Mucosa of rectum (tissue), 2 donors: Measurements from ENCODE around the gene CD38.
"Not testable (repeated sequence)": the region's sequence is repeated elsewhere in the genome, so short reads cannot be mapped to it uniquely, and the experiment has no call there.

ENCODE experiments used
- H3K27ac ChIP-seq, 2 donors: one replicate each; pipeline ENCODE4 v1.7.0; 2013; ENCODE audit warnings: inconsistent platforms in 2 of 2, low read depth in 2 of 2, low read length in 2 of 2
- H3K27me3 ChIP-seq, 2 donors: one replicate each; pipeline ENCODE4 v1.7.0; 2013; ENCODE audit warnings: low read length in 2 of 2; ENCODE audit not compliant: control insufficient read depth in 2 of 2, insufficient read depth in 2 of 2
- H3K36me3 ChIP-seq, 2 donors: one replicate each; pipeline ENCODE4 v1.7.0; 2013; ENCODE audit warnings: low read length in 2 of 2; ENCODE audit not compliant: control insufficient read depth in 2 of 2, insufficient read depth in 2 of 2
- H3K4me1 ChIP-seq, 2 donors: one replicate each; pipeline ENCODE4 v1.7.0; 2013; ENCODE audit warnings: low read length in 2 of 2, mild to moderate bottlenecking in 1 of 2; ENCODE audit not compliant: control insufficient read depth in 2 of 2, insufficient read depth in 2 of 2
- H3K4me3 ChIP-seq, 2 donors: one replicate each; pipeline ENCODE4 v1.7.0; 2013; ENCODE audit warnings: low read length in 2 of 2
- H3K9ac ChIP-seq, 2 donors: one replicate each; pipeline ENCODE4 v1.7.0; 2013; ENCODE audit warnings: low read length in 2 of 2, low read depth in 1 of 2, mild to moderate bottlenecking in 1 of 2
- H3K9me3 ChIP-seq, 2 donors: one replicate each; pipeline ENCODE4 v1.7.0; 2013; ENCODE audit warnings: low read length in 2 of 2; ENCODE audit not compliant: control insufficient read depth in 2 of 2
- donor health status: healthy.
- donor health status: Normal muscosa, but diverticular disease.

Gene CD38

DNA sequence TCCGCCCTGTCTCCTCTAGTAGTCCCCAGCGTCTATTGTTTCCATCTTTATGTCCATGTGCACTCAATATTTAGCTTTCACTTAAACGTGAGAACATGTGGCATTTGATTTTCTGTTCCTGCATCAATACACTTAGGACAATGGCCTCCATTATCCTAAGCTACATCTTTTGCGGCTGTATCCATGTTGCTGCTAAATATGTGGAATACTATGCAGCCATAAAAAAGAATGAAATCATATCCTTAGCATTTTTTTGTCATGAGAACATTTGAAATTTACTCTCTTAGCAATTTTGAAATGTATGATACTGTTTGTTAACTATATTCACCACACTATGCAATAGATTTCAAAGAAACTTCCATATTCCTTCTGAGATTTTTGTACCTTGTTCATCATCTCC is 19.8 kb upstream of the CD38 start:
- Histone ChIP-seq H3K27me3 (no peaks in the 10 kb centered on the region), H3K9me3 (no peaks in the 10 kb centered on the region), H3K4me3 (no peak overlapping the region), H3K27ac (no peak overlapping the region), H3K9ac (no peak overlapping the region), H3K4me1 (no peaks in the 10 kb centered on the region), H3K36me3 (no peaks in the 10 kb centered on the region)

DNA sequence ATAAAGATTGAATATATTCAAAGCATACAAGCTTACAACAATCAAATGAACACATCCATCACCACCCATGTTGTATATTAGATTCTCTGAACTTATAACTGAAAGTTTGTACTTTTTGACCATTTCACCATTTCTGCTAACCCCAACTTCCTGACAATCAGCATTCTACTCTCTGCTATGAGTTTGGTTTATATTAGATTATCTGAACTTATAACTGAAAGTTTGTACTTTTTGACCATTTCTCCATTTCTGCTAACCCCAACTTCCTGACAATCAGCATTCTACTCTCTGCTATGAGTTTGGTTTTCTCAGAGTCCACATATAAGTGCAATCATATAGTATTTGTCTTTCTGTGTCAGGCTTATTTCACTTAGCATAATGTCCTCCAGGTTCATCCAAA is 15.7 kb upstream of the CD38 start:
- not testable (repeated sequence) for H3K27ac ChIP-seq, H3K36me3 ChIP-seq, H3K4me1 ChIP-seq, H3K9ac ChIP-seq, H3K4me3 ChIP-seq, H3K27me3 ChIP-seq, H3K9me3 ChIP-seq

DNA sequence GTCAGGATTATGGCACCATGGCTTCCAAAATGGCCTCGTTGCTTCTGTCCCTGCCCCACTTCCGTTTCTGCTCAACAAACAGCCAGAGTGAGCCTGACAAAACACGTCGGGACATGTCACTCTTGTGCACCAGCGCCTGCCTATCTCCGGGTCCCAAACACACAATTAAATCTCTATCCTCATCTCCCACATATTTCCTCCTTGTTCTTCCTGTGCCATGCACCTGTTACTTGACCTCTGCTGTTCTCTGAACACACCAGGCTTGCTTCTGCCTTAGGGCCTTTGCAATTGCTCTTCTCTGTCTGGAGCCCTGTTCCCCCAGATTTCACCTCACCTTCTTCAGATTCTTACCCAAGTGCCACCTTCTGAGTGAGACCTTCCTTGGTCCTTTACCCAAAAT is 12.7 kb upstream of the CD38 start:
- H3K4me1 ChIP-seq, result peaks cover 2 to 4% of the 10 kb centered on the region in 2 donors
- H3K9ac ChIP-seq, result no peak overlapping the region
- no peaks in the 10 kb centered on the region for H3K27me3 ChIP-seq
- no peaks in the 10 kb centered on the region for H3K36me3 ChIP-seq
- H3K9me3 ChIP-seq, result no peaks in the 10 kb centered on the region
- no peak overlapping the region for H3K4me3 ChIP-seq
- no peak overlapping the region for H3K27ac ChIP-seq

DNA sequence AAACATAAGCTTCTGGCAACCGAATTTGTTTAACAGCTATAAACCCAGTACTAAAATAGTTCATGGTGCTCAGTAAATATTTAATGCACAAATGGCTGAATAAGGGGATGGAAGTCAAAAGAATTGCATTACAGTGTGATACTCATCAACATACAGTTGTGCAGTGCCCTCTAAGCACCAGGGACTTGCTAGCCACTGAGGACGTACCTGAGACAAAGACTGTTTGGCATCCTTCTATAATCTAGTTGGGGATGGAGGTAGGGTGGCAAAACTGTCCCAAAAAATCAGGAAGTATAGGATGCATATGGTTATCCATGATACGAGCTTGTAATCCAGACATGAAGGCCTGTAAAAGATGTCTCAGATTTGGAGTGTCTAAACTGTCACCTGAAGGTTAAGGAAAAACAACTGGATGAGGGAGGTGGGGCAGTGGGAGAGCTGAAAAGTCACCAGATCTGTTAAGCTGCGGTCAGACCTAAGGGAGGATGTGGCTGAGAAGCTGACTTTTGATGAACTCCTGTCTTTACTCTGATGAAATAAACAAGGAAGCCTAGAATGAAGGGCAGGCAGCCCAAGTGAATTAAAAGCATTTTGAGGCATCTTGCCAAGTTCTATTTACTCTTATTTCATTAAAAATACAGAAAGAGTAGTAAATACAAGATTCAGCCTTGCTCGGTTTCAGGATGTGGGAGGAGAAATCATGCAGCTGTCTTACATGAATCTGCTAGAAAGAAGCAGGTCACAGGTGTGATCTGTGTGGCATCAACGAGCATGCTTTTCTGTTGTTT is 12.0 kb upstream of the CD38 start:
- Histone ChIP-seq H3K27ac (no peak overlapping the region), H3K9ac (no peak overlapping the region), H3K4me3 (no peak overlapping the region), H3K27me3 (no peaks in the 10 kb centered on the region), H3K36me3 (no peaks in the 10 kb centered on the region), H3K4me1 (peaks cover 2 to 4% of the 10 kb centered on the region in 2 donors), H3K9me3 (no peaks in the 10 kb centered on the region)

DNA sequence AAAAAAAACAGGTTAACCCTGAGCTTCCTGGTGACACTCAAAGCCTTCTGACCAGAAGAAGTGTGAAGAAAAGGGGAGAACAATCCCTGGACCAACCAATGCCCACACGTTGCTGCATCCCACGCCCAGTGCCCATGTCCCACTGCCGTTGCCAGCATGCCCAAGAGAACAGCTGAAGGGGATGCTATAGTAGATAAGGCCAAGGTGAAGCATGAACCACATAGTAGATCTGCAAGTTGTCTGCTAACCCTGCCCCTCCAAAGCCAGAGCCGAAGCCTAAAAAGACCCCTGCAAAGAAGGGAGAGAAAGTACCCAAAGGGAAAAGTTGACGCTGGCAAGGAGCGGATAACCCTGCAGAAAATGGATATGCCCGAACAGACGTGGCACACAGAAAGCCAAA is 11.3 kb upstream of the CD38 start:
- Histone ChIP-seq H3K27me3 (no peaks in the 10 kb centered on the region), H3K36me3 (no peaks in the 10 kb centered on the region), H3K4me1 (peaks cover 4 to 5% of the 10 kb centered on the region in 2 donors), H3K9me3 (no peaks in the 10 kb centered on the region), H3K4me3 (no peak overlapping the region), H3K27ac (no peak overlapping the region), H3K9ac (no peak overlapping the region)

DNA sequence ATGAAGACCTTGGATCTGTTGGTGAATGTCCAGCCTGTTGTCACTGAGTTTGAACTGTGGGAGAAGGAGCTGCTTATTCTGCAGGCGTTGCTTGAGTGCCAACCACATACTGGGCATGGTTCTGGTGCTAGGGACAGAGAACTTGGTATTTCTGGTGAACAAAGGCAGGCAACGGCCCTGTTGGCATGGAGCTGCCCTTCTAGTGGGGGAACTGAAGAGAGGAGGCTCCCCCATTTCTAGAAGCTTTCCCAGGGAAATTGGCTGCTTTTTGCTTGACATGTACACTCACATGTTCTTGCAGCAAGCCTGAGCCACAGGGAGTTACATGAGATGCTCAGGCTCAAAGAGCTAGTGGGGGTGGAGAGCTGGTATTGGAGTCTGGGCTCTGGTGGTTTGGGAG is 8.9 kb upstream of the CD38 start:
- Histone ChIP-seq H3K9me3 (no peaks in the 10 kb centered on the region), H3K9ac (no peak overlapping the region), H3K4me1 (peaks cover 9 to 13% of the 10 kb centered on the region in 2 donors), H3K27me3 (no peaks in the 10 kb centered on the region), H3K4me3 (no peak overlapping the region), H3K27ac (no peak overlapping the region), H3K36me3 (no peaks in the 10 kb centered on the region)

DNA sequence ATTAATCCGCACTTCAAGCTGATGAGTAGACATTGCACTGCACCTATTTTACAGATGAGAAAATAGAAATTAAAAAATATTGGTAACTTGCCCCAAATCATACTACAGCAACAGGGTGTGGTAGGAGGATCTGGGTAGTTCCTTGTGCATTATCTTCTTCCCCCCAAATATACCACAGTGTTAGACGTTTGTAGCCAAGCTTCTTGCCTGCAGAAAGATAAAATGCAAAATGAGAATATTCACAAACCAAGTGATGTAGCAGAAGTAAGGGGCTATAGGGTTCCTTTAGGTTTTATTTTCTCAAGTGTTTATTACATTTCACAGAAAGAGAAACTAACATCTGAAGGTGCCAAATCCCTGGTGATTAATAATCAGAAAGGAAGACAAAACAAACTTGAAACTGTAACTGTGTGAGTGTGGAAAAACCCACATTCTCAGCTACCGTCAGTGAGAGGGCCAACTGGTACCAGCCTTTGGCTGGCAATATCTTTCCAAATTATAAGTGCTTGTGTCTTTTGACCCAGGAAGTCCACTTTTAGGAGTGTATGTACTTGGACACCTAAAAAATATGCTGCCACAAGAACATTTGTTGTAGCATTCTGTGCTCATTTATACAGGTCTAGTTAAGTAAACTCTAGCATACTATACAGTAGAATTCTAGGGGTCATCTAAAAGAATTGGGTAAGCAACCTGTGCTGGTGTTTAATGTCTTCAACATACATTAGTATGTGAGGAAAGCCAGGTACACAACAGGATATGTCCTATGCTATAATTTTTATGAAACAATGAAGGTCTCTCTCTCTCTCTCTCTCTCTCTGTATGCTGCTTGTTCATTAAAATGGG is 6.7 kb upstream of the CD38 start:
- H3K27me3 ChIP-seq, result no peaks in the 10 kb centered on the region
- no peak overlapping the region for H3K4me3 ChIP-seq
- no peaks in the 10 kb centered on the region for H3K36me3 ChIP-seq
- H3K9me3 ChIP-seq, result no peaks in the 10 kb centered on the region
- no peak overlapping the region for H3K9ac ChIP-seq
- H3K4me1 ChIP-seq, result peaks cover 5 to 13% of the 10 kb centered on the region in 2 donors
- no peak overlapping the region for H3K27ac ChIP-seq

DNA sequence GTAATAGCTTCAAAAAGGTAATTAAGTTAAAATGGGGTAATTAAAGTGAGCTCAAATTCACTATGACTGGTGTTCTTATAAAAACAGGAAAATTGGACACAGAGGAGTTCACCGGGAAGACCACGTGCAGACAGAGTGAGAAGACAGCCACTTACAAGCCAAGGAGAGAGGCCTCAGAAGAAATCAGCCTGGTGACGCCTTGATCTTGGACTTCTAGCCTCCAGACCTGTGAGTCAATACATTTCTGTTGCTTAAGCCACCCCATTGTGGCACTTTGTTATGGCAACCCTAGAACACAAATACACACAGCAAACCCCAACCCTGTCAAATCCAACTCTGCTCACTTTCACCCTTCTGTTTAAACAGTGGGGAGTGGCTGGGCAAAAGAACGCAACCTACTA is 4.1 kb upstream of the CD38 start:
- H3K9me3 ChIP-seq, result no peaks in the 10 kb centered on the region
- no peaks in the 10 kb centered on the region for H3K36me3 ChIP-seq
- no peaks in the 10 kb centered on the region for H3K27me3 ChIP-seq
- peaks cover 5 to 16% of the 10 kb centered on the region in 2 donors for H3K4me1 ChIP-seq
- H3K9ac ChIP-seq, result no peak overlapping the region
- no peak overlapping the region for H3K27ac ChIP-seq
- H3K4me3 ChIP-seq, result no peak overlapping the region

DNA sequence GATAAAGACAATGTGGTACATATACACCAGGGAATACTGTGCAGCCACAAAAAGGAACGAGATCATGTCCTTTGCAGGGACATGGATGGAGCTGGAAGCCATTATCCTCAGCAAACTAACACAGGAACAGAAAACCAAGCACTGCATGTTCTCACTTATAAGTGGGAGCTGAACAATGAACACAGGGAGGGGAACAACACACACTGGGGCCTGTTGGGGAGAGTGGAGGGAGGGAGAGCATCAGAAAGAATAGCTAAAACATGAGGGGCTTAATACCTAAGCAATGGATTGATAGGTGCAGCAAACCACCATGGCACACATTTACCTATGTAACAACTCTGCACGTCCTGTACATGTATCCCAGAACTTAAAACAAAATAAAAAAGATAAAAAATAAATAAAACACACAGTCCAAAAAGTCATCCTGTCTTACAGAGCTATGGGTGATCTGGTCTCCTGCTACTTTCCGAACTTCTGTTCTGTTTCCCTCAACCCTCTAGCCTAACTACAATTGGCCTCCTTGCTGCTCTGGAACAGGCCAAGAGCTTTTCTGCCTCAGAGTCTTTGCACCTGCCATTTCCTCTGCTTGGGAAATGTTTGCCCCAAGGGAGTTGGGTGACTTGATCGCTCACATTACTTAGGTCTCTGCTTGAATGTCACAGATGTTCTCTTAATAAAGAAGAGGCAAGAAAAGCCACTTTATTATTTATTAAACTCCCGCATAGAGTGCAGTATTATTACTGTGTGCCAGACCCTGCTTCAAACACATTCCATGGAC is 1.1 kb upstream of the CD38 start:
- no peak overlapping the region for H3K9ac ChIP-seq

More for the DNA sequence above, 1.1 kb upstream of the CD38 start:
- no peak overlapping the region for H3K4me3 ChIP-seq
- no peak overlapping the region for H3K27ac ChIP-seq
- no peaks in the 10 kb centered on the region for H3K36me3 ChIP-seq
- no peaks in the 10 kb centered on the region for H3K27me3 ChIP-seq
- peaks cover 11% of the 10 kb centered on the region in 2 donors for H3K4me1 ChIP-seq
- H3K9me3 ChIP-seq, result no peaks in the 10 kb centered on the region
